CD4-positive, alpha-beta T cell treated with Interleukin-17A for 4 hours (primary cell): ENCODE data around the gene RER1.

Experiments used
- DNase-seq: peaks from one replicate; pipeline ENCODE4 v3.0.0-alpha.2; 2020; ENCODE audit warnings: mixed read lengths

The RER1 gene

DNA sequence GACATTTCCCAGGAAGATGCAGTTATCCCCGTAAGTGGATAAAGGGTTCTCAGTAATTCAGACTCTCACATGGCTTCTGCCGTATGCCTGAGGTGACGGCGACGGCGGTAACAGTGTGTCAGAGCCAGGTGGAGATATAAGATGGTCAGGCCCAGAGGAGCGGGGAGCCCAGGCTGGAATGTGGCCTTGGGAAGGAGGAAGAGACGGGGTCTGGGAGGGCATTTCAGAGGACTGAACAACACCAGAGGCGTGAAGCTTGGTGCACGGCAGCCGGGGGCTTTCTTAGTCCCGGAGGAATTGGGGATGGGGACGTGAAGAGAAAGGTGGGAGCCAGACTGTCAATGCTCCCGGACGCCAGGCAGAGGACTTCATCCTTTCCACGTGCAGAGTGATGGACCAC is 1.0 kb downstream of the RER1 start:
- no peak for DNase-seq

- no peak for DNase-seq
Observed at GRCh38 chr1:2393471-2393877, 1.8 kb downstream of the RER1 start.

DNA sequence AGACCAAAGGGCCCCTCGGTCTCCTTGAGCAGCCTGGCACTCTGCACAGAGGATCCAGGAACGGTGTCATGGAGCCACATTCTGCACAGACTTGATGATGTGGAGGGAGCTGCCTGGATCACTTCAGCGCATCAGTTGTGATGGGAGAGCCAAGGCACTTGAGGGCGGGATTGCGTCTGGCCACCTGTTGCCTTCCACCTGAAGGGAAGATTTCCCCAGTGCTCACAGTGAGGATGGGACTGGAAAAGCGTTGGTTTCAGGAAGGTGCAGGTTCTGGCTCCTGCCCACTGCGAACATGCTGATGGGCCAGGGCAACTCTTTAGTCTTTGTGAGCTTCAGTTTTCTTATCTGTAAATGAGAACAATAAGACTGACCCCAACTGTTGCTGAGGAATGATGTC is 2.6 kb downstream of the RER1 start:
- no peak for DNase-seq

DNA sequence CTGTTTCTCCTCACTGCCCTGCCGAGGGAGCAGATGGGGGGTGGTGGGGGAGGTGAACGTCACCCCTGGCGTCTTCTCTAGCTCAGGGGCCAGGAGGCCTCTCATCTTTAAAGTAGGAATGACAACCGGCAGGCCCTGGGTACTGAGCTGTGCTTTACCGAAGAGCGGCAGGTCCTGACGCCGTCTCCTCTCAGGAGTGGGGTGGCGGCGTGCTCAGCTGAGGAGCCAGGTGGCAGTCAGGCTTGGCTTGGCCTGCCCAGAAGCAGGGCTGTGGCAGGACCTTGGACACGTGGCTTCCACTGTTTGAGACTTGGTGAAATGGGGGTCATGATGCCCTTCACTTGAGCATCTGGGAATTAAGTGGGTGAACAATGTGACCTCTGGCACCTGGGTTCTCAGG is 3.1 kb downstream of the RER1 start:
- no peak for DNase-seq

DNA sequence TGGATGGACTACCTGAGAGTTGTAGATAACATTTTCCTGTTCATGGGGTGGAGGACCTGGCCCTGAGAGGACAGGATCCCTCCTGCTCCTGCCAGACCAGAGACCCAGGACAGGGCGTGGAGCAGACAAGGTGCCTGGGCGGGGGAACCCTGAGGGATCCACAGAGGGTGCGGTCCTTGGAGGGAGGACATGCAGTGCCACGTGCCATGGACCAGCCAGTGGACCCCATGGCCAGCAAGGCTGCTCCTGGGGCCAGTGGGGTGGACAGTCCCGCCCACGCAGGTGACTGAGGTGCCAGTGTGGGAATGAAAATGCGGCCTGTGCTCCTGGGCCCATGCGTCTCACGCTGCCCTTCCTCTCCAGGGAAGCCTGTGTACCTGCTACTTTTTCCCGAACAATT is 3.6 kb downstream of the RER1 start:
- DNase-seq = no peak

DNA sequence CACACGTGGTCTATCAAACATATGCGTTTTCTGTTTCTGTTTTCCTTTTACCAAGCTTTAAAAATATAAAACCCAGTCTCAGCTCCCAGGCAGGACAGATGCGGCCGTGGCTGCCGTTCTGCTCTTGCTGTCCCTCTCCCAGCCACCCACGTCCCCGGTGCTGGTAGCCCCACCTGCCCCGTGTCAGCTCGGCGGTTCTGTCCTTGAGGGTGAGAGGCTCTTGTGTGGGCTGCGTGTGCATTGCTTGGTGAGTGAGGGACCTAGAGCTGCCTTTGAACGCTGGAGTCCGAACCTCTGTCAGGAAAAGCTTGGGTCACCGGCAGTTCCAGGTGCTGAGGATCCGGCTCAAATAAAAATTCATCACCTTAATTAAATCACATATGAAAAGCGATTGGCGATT is 4.4 kb downstream of the RER1 start:
- no peak for DNase-seq

- no peak for DNase-seq
Observed at GRCh38 chr1:2396476-2396875, 4.8 kb downstream of the RER1 start.

- no peak for DNase-seq
Observed at GRCh38 chr1:2397007-2397679, 5.5 kb downstream of the RER1 start.

DNA sequence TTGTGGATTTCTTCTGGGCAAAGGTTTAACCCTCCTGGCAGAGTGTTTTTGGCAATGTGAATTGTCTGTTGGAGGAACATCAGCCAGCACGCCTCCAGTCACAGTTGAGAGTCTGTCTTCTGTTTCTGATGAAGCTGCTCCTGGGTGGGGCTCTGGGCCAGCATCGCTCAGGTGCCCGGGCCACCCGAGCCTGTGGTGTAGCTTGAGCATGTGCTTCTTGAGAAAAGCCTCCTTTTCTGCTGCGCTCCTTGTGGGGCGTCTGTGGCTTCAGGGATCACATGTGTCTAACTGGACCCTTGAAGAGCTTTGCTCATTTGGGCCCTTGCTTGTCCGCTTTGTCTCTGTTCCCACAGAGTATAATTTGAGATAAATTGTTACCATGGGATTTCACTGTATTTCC is 7.2 kb downstream of the RER1 start:
- DNase-seq = no peak

DNA sequence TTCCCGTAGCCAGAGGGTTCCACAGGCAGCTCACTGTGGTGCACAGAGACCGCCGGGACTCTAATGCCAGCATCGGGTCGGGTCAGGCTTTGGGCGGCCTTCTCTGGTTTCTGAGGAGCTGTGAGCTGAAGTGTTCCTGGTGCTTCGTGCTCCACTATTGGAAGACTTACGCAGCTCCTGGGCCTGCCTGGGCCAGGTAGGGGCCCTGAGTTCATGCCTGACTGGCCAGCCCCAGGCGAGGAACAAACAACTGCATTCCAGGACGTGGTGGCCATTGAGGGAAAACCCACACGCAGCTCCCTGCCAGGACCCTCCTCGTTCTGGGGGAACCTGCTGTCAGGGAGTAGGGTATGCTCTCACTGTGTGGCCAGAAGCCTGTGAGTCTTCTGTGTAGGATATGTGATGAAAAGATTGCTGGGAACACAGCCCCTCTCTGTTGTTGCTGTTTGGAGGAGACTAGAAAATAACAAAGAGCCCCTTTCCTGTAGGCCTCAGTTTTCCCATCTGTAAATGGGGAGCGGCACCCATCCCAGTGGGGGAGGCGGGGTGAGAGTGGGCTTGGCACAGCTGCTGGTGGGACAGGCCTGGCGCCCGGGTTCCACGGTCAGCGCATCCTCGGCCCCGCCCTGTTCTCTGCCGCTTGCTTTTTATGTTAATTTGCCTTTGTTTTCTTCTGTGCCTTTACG is 8.4 kb downstream of the RER1 start:
- DNase-seq = no peak

- no peak for DNase-seq
Observed at GRCh38 chr1:2400576-2400909, 8.9 kb downstream of the RER1 start.

- no peak for DNase-seq
Observed at GRCh38 chr1:2400950-2401649, 9.5 kb downstream of the RER1 start.

DNA sequence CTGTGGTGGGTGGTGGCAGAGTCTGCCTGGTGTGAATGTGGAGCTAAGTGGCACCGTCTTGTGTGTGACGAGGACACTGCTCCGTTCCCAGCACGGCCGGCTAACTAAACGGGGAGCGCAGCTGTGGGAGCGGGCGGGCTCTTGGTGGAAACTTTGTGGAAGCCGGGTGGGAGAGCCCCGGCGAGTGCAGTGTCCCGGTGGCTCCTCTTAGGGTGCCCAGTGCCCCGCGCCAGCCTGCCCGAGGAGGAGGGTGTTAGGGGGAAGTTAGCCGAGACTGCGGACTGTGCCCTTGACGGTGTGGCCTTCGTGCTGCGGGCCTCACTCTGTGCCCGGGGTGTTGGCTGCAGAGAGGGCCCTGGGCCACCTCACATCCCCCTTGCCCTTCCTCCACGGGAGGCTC is 10.8 kb downstream of the RER1 start:
- no peak for DNase-seq

DNA sequence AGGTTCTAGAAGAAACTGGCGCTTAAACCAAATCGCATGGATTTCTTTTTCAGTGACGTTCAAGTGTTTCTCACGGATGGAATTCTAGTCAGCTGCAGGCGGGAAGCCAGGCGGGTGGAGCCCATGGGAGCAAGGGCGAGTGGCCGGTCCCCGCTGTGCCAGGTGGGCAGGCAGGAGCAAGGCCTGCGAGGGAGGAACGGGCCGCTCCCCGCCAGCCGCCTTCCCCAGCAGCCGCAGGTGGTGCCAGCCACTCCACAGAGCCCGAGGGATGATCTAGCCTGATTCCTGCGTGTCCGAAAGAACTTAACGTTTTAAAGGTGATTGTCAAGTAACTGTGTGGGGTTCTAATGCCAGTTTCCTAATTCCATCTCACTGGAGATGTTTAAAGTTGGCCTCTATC is 11.6 kb downstream of the RER1 start:
- no peak for DNase-seq

DNA sequence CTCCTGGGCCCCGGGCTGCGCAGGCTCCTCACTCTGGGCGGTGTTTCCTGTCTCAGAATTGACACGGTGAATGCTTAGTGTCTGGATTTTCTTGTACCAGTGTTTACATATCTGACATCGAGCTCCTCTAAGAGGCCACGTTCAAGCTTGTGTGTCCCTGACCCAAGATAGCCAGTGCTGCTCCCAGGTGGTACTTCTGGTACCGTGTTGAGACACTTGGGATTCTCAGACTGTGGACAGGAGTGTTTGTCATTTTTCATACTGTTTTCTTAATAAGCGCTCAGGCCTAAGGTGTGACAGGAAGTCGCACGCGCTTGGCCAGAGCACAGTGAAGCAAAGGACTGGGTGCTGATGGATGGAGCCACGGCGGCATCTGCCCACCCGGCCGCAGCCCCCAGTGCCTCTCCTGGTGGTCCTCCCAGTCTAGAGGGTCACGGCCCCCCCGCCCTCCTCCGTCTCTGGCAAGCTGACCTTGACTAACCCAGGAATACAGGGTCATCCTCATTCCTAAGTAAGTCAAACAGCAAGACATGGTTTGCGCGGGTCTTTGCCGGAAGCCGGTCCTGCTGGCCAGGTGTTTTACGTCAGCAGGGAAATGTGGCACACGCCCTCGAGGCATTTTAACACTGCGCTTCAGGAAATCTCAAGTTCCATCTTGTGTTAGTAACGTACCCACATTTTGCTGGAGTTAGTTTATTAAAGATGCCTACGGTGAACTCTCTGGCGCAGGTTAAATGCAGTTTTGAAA is 12.7 kb downstream of the RER1 start:
- DNase-seq = no peak

DNA sequence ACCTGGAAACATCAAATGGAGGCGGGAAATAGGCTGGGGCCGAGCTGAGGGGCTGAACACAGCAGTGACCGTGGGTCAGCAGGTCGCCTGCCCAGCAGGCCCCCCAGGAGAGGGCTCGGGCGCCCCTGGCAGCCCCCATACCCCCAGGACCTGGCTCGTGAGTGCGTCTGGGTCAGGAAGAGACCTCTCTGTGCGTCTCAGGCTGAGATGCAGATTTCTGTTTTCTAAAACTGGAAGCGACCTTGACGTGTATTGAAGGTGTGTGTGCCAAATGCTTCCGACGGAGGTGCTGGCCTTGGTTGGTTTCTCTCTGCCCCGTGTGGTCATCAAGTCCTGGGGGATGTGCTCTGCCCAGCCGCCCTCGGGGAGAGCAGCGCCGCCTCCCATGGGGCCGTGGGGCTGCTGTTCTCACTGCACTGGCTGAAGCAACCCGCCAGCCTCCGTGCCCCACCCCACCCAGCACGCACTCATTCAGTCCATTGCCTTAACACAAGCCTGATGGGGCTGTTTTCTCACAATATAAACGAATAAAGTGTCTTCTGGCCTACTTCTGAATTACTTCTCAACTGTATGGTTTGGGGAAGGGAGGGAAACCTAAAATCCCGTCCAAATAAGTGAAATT is 13.4 kb downstream of the RER1 start:
- no peak for DNase-seq

- DNase-seq = no peak
Observed at GRCh38 chr1:2405588-2406295, 14.1 kb downstream of the RER1 start.

GRCh38 chr1:2406451-2407041 is 14.9 kb downstream of the RER1 start:
- DNase-seq = no peak

GRCh38 chr1:2407166-2407990 is 15.7 kb downstream of the RER1 start:
- no peak for DNase-seq

DNA sequence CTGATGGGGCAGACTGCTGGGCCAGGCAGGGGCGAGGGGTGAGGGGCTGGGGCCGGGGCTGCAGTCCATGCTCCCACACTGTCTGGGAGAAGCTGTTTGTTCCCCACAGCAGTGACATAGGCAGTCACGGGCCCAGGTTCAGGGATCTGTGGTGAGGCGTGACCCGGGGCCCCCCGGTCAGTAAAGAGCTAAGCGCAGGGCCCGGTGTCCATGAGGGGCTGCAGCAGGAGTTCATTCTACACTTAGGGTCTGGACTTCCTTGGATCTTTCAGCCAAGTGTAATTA is 16.3 kb downstream of the RER1 start:
- DNase-seq = no peak

DNA sequence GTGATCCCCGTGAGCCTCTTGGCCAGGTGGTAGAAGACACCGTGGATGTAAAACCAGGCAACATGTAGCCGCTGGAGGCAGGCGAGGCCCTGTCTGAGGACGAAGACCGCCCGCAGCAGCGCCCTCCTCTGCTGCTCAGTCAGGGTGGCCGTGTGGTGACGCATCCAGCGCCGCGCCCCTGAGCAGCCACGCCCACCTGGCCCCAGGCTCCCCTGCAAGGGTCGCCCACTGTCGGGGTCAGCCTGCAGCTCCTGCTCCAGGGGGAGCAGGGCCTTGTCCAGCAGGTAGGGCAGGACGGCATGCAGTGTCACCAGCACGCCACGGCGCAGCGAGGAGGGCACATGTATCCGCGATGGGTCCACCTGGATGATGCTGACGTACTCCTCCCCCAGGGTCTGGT is 16.8 kb downstream of the RER1 start:
- DNase-seq = no peak
